Measurements from ENCODE around the gene TMED5.

The TMED5 gene

DNA sequence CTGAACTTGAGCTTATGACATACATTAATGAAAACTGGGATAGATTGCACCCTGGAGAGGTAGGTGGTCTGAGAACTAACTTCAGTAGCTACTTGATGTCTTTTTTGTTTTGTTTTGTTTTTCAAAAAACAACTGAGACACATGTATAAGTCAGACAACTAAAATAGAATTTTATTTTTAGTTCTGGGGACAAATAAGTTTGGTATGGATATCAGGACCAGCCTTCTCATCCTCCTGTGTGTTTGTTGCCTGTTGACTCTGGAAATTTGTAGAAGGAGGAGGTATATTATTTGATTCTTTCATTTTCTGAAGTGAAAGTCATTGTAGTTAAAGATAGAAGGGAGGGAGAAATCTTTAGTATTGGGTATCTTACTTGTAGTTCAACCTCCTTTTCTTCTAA lies 59.6 kb downstream of the TMED5 start:
- no peak for DNase-seq

- no peak for DNase-seq
Observed at GRCh38 chr1:93114391-93114790, 65.8 kb downstream of the TMED5 start.

- DNase-seq = no peak
Observed at GRCh38 chr1:93113127-93113526, 67.1 kb downstream of the TMED5 start.

- DNase-seq = no peak
Observed at GRCh38 chr1:93111561-93111960, 68.7 kb downstream of the TMED5 start.

DNA sequence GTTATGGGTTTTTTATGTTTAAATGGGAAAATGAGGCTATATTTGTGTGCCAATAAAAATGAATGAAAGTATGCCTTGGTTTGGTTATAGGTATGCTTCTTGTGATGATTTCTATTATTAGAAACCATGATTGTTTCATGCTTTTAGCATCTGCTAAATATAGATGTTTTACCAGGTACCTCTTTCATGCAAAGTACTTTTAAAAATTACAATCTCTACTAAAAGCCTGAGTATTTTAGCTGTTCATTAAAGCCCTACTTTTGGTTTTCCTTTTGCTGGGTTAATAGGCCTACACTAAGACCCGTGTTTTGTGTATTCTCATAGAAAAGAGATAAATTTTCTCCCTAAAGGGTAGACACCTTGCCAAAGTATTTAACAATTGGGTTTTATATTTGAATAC lies 69.1 kb downstream of the TMED5 start:
- DNase-seq = no peak

- no peak for DNase-seq
Observed at GRCh38 chr1:93109578-93109977, 70.6 kb downstream of the TMED5 start.

- no peak for DNase-seq
Observed at GRCh38 chr1:93108335-93108734, 71.9 kb downstream of the TMED5 start.

DNA sequence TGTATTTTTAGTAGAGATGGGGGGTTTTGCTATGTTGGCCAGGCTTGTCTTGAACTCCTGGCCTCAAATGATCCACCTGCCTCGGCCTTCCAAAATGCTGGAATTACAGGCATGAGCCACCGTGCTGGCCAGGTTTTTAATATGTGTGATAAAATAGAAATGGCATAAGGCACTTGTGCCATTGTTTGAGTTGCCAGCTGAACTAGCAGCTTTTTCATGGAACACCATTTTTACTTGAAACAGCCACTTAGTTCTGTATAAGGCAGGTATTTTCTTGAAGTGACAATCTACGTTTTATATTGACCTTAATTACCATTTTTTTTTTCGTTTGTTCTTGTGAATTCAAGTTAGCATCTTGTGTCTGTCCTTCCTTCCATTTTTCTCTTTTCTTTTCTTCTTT lies 72.8 kb downstream of the TMED5 start:
- DNase-seq = no peak

DNA sequence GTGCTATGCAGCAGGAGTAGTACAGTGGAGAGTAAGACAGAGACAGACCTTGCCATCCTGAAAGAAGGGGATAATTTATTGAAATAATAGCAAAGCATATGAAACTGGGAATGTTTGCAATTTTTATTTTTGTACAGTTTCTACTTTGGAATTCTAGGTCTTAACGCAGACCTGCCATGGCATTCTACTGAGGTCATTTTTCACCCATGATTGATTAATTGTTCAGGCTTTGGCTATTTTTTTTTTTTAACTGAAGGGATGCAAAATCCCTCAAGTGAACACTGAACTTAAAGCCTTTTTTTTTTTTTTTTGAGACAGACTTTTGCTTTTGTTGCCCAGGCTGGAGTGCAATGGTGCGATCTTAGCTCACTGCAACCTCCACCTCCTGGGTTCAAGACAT lies 74.0 kb downstream of the TMED5 start:
- no peak for DNase-seq

- no peak for DNase-seq
Observed at GRCh38 chr1:93102142-93102541, 78.1 kb downstream of the TMED5 start.
